Kidney (tissue), 14 donors: ENCODE measurements around the gene RTF1. TPM values are rescaled to one million over a fixed set of nuclear protein-coding genes. Genes with fewer than 3 reads are reported as not detected.

ENCODE experiments used
- DNase-seq, 5 donors: peaks; one replicate each; pipeline ENCODE4 v3.0.0-alpha.2; 2013 to 2020
- FAIRE-seq: peaks from 2 replicates; lab custom pipeline; 2012; peaks lifted over from hg19 to GRCh38; lab: Jason Lieb, UNC
- H3K27ac ChIP-seq, 2 donors: one replicate each; pipeline ENCODE4 v1.7.0; 2013; ENCODE audit warnings: low read depth in 2 of 2, low read length in 2 of 2, inconsistent platforms in 1 of 2
- H3K27me3 ChIP-seq: one replicate; pipeline ENCODE4 v1.7.1; 2013; ENCODE audit warnings: low read length, inconsistent platforms; ENCODE audit not compliant: control insufficient read depth, insufficient read depth
- H3K36me3 ChIP-seq, 3 donors: one replicate each; pipeline versions ENCODE4 v1.7.0 to v1.7.1; 2013; ENCODE audit warnings: low read length in 3 of 3, control low read depth in 1 of 3, inconsistent platforms in 1 of 3; ENCODE audit not compliant: insufficient read depth in 3 of 3, control insufficient read depth in 2 of 3
- H3K4me1 ChIP-seq, 3 donors: one replicate each; pipeline versions ENCODE4 v1.7.0 to v1.7.1; 2013; ENCODE audit warnings: low read length in 3 of 3, inconsistent platforms in 1 of 3, low read depth in 1 of 3; ENCODE audit not compliant: control insufficient read depth in 2 of 3, insufficient read depth in 2 of 3
- H3K4me3 ChIP-seq, 3 donors: one replicate each; pipeline versions ENCODE4 v1.7.0 to v1.8.1; 2013; ENCODE audit warnings: low read length in 3 of 3, control low read depth in 1 of 3, inconsistent platforms in 1 of 3
- H3K9ac ChIP-seq, 3 donors: one replicate each; pipeline versions ENCODE4 v1.7.0 to v1.7.1; 2013; ENCODE audit warnings: low read length in 3 of 3, control low read depth in 1 of 3, inconsistent platforms in 1 of 3
- H3K9me3 ChIP-seq, 3 donors: one replicate each; pipeline versions ENCODE4 v1.7.0 to v1.7.1; 2013; ENCODE audit warnings: low read length in 3 of 3, control low read depth in 1 of 3, inconsistent platforms in 1 of 3; ENCODE audit not compliant: control insufficient read depth in 2 of 3, insufficient read depth in 1 of 3
- CTCF ChIP-seq: IDR thresholded peaks from 3 replicates; pipeline ENCODE4 v1.5.1; 2012; ENCODE audit warnings: mild to moderate bottlenecking, moderate library complexity, borderline replicate concordance; ENCODE audit not compliant: insufficient read depth; ENCODE audit errors: extremely low read depth
- intact Hi-C: fragments of 100-400 bp; cut with DNase I; formaldehyde crosslinking; loops from one replicate; pipeline ENCODE4 v1.11.1; 2022
- polyA plus RNA-seq: library from polyadenylated mRNA; stranded (reverse); fragments of 350-450 nt; fragmentation: Illumina TruSeq; extraction: RNeasy Lipid Tissue Mini Kit (QIAGEN cat#74804); gene quantifications from one replicate; pipeline ENCODE4 v1.2.3, GENCODE V29; 2014; ENCODE audit warnings: low read depth, low replicate concordance; ENCODE audit not compliant: insufficient read depth
- total RNA-seq: library from RNA; stranded (reverse); fragmentation: NEBNext Ultra II Directional; extraction: Animal tissue kit (Norgen Biotek cat#: 25700); gene quantifications from one replicate; pipeline ENCODE4 v1.2.1, GENCODE V29; 2021
- donor health status: control.
- donor health status: control.
- donor health status: control.
- donor health status: control.
- donor health status: control.
- donor health status: DM: yes; HTN: yes; CAD: no.
- donor health status: Normal renal cell carcinoma (clear cell type).

Gene RTF1
- total and polyA plus RNA-seq, 2 donors from 2014 or later: 14.8 to 29.7 TPM

- peaks cover 16% of the 10 kb centered on the region for H3K27me3 ChIP-seq
- DNase-seq: peak in 3 of 5 donors; percentile 32 to 46 (median 36)
- H3K27ac ChIP-seq: no peak overlapping the region
- H3K9me3 ChIP-seq: no peaks in the 10 kb centered on the region
- H3K4me3 ChIP-seq: peak overlapping the region in 2 of 3 donors; percentile 3 to 46
- peaks cover 0 to 18% (median 0%) of the 10 kb centered on the region in 3 donors for H3K4me1 ChIP-seq
- intact Hi-C loops: no loop called here
- no peak for FAIRE-seq
- H3K9ac ChIP-seq: no peak overlapping the region
- TF ChIP-seq CTCF: no peak
- no peaks in the 10 kb centered on the region for H3K36me3 ChIP-seq
These were observed 96.1 kb downstream of the RTF1 start for GRCh38 chr15:41512940-41513505.

DNA sequence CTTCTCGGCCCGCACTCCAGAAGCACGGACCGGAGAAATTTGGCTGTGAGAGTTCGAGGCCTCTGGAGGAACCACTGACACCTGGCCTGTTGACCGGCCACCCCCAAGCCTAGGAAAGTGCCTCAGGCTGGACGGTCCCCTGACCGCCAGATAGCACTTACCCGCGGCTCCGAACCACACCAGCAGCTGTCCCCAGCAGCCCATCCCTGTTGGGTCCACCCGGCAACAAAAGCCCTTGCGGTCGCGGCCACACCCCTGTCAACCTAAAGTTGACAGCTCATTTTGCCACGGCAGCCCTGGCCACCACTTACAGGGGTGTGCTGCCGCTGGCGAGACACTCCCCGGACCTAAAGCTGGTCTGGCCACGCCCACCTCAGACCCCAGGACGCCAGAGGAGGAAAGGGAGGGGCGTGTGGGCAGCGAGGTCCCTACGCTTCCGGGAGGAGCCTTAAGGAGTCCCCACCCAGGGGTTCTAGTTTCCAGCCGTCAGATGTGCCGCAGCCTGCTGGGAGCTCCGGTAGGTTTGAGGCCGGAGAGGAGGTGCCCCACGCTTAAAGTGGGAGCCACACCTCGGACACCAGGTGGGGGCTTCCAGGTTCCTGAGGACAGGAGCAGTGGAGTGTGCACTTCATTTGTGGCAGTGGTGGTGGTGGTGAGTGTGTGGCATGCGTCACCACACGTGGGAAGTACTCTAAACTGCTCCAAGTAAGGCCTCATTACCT lies 96.8 kb downstream of the RTF1 start, which contains the start of gene LTK:
Gene LTK (minus strand): TSS at position 322 of the 722 bp plus-strand sequence. CDS start 118 bp downstream, at position 204.
- intact Hi-C loops: no loop called here
- Histone ChIP-seq H3K27me3 (peaks cover 16% of the 10 kb centered on the region), H3K4me1 (peaks cover 0 to 18% (median 0%) of the 10 kb centered on the region in 3 donors), H3K36me3 (no peaks in the 10 kb centered on the region), H3K27ac (no peak within 1 kb of the TSS), H3K9ac (no peak within 1 kb of the TSS), H3K4me3 (peak within 1 kb of the TSS in 2 of 3 donors; percentile 3 to 46), H3K9me3 (no peaks in the 10 kb centered on the region)
- no peak for FAIRE-seq
- no peak for TF ChIP-seq CTCF
- DNase-seq: peak in 4 of 5 donors; percentile 72 to 85 (median 79)

- Histone ChIP-seq H3K4me3 (no peak overlapping the region), H3K27me3 (peaks cover 5% of the 10 kb centered on the region), H3K9ac (no peak overlapping the region), H3K36me3 (peaks cover 0 to 5% (median 2%) of the 10 kb centered on the region in 3 donors), H3K4me1 (peaks cover 0 to 8% (median 0%) of the 10 kb centered on the region in 3 donors), H3K9me3 (no peaks in the 10 kb centered on the region), H3K27ac (no peak overlapping the region)
- intact Hi-C loops: no loop called here
- no peak for DNase-seq
- no peak for FAIRE-seq
- no peak for TF ChIP-seq CTCF
These were observed 101.1 kb downstream of the RTF1 start for GRCh38 chr15:41517895-41518449.
